HG03196 (cell line): ENCODE results near the gene CFDP1.
A peak's percentile ranks its signal among the peaks of the same experiment; 100 is the strongest.

Experiments used
- ATAC-seq: cut with Tn5 transposase; IDR thresholded peaks from one replicate; pipeline ENCODE4 v1.9.1; 2021; ENCODE audit not compliant: unreplicated experiment

The CFDP1 gene

DNA sequence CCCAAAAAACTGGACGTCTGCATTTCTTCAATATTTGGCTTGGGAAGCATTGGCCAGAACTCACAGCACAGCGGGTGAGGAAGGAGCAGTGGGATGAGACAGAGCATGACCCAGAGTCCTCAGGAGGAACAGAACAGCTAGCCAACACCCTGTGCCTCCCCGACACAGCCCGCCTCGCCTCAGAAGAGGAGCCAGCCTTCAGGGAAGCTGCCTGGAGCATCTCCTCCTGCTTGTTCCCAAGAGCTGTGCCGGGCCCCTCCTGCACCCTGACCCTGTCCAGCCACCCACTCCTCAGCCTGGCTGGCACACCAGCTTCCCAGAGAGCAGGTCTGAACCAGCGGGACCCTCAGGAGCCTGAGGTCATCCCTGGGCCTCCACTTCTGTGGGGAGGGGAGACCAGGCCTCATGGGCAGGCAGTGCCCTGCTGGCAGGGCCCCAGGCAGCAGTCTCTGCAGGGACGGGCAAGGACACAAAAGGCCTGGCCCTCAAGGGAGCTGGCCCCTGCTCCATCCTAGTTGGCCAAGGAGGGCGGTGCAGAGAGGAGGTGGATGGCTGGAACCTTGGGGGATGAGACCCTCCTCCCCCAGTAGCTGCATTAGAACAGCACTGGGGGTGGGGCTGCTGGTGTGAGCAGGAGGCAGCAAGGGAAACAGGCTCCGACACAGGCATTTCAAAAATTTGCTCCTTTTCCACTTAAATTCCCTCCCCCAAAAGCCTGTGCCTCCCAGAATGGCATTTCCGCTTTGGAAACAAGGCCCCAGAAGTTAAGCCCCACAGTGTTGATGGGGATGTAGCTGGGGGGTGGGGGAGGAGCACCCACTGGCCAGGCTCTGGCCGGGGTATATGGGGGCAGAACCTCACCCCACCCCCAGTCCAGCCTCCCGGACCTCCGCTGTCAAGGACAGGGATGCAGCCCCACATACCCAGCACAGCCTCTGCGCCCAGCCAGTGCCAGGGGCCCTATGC lies 180.1 kb downstream of the CFDP1 start:
- no peak for ATAC-seq

DNA sequence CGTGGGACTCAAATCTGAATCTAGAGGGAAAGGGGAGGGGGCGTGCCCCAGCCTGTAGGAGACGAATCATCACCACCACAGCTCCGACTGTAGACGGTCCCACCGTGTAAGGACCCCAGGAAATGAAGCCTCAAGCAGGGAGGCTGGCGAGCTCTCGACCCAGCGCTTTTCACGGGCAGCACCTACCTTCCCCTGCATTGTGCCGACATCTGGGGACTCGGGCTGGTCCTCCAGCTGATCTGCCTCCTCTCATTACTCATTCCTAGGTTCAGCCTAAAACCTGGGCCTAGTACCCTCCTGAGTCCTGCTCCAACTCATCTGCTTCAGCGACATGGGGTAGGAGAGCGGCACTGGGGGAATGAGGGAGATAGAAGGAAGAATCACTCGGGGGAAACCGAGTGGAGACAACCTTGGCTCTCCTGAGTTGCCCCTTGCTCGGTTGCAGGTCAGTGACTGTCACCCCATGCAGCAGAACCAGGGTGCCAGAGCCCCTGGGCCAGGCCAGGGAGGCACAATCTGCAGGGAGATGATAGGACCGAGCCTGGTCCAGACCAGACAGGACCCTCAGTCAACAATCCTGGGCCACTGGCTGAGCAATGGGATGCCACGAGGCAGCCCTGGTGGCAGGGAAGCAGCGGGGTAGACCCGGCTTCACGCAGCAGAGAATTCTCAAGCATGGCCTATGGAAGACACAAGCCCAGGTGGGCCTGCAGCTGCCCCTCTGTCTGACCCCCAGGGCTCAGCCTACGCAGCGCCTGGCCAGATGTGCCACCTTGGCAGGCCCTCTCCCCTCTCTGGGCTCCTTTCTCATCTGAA lies 181.0 kb downstream of the CFDP1 start:
- no peak for ATAC-seq

DNA sequence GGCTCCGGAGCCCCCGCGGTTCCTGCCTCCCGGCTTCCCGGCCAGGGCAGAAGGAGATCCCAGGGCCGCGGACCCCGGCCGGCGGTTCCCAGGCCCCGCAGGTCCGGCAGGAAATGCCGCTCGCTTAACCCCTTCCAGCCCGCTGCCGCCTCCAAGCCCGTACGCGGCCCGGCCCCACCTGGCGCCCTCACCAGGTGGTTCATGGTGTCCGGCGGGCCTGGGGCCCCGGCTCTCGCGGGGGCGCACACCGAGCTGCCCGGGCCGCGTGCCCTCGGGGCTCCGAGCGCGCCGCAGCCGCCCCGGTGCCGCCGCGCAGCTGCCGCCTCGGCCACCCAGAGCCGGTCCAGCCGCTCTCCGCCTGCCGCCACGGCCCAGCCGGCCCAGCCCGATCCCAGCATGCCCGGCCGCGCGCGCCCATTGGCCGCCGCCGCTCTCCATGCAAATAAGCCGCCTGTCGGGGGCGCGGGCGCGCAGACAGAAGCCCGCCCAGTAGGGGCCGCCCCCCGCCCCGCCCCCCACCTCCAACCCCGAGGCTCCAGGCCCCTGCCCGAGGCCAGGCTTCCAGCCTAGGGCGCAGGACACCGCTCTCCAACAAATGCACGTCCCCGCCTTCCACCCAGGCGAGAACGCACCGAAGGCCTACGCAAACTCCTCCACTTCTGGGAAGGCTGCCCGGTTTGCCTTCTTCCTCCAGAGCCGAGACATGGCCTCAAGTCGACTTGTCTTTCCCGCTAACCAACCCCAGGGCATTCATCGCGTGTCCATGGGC lies 181.8 kb downstream of the CFDP1 start, which contains the start of gene BCAR1:
Gene BCAR1, minus strand, starts transcription at position 345 of the 769 bp plus-strand sequence. Its CDS starts 142 bp downstream, at position 203.
- peak; percentile 76 for ATAC-seq

DNA sequence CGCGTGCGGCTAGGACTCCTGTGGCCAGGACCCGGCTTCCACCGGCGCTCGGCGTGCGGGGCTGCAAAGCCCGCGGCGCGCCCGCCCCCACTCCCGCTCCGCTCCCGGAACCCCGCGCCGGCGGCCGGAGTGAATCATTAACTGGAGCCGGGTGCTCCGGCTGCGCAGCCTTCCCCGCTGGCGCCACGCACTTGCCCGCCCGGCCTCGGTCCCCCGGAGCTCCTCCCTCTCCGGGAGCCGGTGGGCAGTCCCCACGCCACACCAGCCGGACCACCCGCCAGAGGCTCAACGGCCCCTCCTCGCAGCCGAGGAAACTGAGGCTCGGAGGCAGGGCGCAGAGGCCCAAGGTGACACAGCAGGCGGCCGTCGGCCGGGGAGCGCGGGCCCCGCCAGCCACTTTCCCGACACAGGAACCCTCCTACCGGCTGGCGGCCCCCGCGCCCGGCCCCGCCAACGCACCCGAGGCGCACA lies 182.5 kb downstream of the CFDP1 start:
- no peak for ATAC-seq

DNA sequence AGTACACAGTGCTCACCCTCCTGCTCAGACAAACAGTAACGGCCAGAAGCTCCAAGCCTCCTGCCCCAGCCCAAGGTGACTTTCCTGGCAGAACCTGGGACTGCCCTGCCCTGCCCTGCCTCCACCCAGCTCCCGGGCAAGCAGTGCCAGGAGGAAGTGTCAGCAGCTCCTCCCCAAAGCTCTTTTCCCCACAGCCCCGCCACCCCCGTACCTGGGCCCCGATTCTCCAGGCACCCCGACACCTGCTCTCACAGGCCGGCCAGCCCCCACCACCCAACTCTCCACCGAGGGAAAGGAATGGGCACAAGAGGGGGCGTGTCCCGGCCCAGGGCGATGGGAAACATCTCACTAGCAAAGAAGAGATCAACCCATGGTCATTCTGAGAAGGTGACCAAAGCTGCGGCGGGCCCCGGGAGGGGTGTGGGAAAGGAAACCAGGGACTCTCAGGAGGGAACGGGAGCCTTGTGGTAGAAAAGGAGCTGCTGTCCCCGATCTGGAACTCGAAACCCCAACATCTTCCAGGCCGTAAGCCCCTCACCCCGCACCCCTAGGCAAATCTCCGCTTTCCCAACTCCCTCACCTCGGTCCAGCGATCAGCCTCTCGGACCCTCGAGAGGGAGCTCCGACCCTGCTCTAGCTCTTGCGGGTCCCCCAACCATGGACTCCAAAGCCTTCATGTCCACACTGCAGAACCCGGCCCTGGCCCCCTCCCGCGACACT lies 183.1 kb downstream of the CFDP1 start:
- ATAC-seq, result no peak

DNA sequence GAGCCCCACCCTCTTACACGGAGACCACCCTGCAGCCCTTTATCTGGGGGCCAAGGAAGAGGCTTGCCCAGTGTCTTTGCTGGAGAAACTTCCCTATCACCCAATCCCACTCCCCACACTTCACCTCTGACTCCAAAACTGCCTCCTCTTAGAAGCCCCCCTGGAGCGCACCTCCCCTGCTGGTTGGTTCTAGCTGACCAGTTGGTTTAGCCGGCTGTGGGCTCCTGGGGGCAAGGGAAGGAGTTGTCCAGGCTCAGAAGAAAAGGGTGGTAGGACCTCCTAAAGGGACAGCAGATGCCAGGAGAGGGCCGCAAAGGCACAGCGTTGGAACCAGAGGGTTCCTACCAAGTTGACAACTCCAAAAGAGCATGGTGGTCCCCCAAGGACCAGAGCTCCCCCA lies 183.9 kb downstream of the CFDP1 start:
- ATAC-seq, result no peak

DNA sequence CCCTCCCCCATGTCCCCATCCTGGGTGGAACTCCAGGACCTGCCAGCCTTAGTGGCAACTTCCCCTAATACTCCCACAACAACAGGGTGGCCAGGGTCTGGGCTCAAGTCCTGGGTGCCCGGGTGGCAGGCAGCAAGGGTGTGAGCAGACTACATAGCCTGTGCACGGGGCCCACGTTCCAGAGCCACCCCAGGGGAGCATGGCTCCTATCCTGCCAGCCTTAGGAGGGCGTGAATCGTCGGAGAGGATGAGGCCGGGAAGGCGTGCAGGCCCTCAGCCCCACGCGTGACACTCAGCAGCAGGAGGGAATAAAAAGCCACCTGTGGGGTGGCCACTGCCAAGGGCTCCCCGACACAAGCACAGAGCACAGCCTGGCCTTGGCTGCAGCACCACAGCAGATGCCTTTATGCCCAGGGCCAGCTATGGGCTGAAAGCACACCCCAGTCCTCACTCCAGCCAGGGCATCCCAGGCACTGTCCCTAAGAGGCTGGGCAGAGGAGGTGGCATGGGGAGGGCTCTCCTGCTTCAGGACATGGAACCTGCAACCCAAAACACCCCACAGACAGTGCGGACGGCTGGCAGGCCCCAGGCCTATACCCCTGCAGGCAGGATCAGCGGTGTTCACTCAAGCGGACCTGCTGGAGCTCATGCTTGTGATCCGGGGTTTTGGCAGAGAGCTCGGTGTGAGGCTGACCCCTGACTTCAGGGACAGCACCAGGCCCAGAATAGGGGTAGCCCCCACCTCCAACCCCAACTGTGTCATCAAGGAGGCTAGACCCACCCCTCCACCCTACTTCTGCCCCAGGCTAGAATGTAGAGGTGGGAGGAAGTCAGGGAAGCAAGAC lies 184.5 kb downstream of the CFDP1 start:
- ATAC-seq, result no peak

DNA sequence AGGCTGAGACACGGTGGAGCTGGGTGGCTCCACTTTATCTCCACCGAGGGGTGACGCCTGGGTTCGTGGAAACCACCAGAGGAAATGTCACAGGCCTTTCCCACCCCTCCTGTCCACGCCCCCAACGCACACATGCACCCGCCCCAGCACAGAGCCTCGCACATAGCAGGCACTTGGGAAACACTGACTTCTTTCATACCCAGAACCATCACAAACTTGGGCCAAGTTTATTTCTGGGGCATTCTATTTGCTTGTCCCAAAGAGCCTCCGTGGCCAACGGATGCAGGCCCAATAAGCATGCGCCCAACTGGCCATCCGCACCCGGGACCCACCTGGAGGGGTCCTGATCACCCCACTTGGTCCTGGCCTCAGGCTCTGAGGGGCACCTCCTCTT lies 185.2 kb downstream of the CFDP1 start:
- no peak for ATAC-seq

DNA sequence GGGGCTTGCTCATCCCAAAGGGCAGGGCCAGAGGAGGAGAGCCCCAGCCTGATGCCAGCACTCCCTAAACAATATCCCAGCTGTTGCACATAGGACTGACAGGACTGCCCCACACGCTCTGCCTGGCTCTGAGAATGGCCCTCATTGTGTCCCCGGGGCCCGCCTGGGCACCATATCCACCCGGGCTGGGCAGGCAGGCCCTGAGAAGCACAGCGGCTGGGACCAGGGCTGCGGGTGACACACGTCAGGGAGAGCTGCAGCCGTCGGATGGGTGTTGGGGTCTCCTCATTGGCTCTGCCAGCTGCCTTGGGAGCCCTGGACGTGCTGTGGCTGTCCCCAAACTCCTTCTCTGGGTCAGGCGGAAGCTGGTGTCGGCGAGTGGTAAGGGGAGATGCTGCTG lies 186.1 kb downstream of the CFDP1 start:
- no peak for ATAC-seq

DNA sequence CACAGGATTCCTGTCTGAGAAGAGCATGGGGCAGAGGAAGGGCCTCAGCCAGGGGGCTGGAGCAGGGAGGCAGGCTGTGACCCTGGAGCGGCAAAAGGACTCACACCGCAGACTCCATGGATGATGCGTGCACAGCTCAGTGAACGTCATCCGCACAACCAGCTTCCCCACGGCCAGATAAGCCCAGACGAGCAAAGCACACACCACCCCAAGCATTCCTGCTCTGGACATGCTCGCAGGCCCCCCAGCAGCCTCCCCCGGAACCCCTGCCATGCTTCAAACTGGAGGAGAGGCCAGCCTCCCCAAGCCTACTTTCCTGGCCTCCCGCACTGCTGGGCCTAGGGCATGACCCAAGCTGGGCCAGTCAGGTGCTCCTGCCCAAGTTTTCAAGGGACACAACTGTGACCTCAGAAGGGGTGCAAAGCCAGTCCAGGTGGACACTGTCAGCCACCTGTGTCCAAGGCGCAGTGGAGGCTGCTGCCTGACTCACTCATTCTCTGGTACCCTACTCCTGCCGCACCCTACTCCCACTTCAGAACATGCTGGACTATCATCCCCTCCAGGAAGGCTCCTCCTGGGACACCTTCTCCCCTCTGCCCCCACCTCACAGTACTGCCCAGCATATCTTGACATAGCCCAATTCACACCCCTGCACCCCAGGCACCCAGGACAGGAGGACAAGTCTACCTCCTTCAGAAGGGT lies 186.6 kb downstream of the CFDP1 start:
- no peak for ATAC-seq

DNA sequence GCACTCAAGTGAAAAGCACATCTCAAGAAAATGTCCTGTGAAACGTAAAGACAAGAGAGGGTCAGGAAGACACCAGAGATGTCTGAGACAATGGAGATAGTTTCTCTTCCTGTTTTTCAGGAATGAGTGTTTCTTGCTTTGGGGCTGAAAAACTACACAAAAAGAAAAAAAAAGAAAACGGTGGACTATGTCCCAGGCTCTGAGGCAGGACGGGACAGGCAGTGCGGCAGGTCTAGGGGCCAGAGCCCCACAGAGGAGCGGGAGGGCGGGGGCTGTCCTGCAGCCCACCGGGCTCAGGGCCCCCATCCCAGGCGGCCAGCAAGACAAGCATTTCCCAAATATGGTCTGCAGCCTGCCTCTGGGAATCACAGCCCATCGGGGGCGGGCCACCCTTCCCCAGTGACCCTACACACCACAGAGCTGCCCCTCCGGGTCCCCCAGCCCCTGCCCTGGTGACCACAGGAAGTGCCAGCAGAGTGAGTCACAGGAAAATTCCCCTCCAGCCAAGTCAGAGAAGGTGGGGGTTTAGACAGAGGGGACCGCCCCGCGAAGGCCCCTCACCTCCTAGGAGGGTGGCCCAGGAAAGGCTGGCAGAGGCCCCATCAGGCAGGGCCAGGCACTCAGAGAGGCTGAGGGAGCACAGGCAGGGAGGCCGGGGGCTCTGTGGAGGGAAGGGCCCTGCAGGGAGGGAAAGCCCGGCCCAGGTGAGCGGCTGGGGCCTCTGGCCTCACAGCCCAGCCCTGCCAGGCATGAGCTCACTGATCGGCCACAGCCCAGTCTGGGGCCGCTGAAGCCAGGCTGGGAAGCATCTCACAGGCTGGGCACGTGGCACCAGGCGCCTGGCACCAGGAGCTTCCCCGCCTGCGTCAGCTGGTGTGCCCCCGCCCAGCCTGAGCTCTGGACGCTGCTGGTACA lies 188.2 kb downstream of the CFDP1 start:
- ATAC-seq, result peak; percentile 40

DNA sequence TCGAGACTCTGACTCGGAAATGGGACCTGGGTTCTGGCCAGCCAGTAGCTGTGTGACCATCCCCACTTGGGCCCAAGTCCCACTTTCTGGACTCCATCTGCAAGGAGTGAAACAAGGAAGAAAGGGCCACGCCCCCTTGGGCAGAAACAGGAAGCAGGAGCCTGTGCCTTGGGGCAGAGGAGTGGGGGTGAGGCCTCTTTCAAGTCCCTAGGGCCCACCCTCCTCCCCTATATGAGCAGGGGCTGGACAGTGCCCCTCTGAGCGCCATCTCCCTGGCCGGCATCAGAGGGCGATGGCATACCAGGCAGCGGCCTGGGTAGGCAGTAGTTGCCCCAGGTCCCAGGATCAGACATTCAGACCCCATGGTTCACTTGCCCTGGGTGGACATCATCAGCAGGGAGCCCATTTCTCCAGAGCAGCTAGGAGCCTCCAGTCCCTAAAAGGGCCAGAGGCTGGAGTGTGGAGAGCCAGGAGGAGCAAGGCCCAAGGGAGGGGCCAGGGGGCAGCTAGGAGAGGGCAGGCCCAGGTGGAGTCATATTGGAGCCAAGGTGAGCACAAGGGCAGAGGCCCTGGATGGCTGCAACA lies 189.0 kb downstream of the CFDP1 start:
- no peak for ATAC-seq
